Esophagus mucosa (tissue), 1 donor: ENCODE data around the gene FHIT. TPM values are rescaled to one million over a fixed set of nuclear protein-coding genes. Genes with fewer than 3 reads are reported as not detected.

Experiments
- ATAC-seq: fragments of 200-7000 bp; cut with Tn5 transposase; one replicate; pipeline ENCODE4 v1.9.1; 2020
- total RNA-seq: library from RNA; stranded (reverse); gene quantifications from one replicate; pipeline ENCODE4 v1.2.4, GENCODE V29; 2023
- donor health status: DM: yes; HTN: yes; CAD: no.

Gene FHIT
- total RNA-seq, 1 donor from 2014 or later: 10.5 TPM

DNA sequence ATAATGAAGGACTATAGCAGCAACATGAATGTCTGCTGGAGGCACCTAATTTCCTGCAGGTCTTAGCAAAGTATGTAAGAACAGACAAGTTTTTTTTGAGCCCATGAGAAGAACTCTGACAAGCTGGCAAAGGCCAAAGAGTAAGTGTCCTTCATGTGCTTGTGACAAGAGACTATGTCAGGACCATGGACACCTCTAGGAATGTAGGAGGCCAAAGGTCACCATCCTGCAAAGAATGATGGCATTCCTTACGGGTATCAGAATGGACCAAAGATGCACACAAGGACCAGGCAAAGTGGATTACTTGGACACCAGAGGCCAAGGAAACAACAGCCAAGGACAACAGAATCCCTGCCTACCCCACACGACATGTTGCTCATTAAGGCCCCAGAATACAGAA is 1343.0 kb downstream of the FHIT start:
- no peak for ATAC-seq

DNA sequence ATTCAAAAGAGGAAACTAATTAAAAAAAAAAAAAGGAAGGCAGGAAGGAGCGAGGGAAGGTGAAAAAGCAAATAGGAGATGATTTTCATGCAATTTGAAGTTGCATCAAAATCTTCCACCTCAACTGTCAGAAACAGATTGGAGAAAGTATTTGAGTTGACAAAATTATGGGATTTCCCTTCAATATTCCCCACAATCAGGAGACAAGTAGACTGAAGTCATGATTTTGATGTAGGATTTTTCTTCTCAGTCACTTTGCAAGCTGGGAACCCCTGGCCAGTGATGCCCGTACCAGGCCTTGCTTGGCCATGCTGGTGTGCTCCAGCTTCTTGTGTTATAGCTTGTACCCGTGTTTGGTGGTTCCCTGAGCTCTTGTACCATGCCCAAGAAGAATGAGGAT is 1347.0 kb downstream of the FHIT start:
- no peak for ATAC-seq

- ATAC-seq: no peak
These were observed 1352.2 kb downstream of the FHIT start for GRCh38 chr3:59899061-59899460.

- ATAC-seq: no peak
These were observed 1355.3 kb downstream of the FHIT start for GRCh38 chr3:59895972-59896371.

DNA sequence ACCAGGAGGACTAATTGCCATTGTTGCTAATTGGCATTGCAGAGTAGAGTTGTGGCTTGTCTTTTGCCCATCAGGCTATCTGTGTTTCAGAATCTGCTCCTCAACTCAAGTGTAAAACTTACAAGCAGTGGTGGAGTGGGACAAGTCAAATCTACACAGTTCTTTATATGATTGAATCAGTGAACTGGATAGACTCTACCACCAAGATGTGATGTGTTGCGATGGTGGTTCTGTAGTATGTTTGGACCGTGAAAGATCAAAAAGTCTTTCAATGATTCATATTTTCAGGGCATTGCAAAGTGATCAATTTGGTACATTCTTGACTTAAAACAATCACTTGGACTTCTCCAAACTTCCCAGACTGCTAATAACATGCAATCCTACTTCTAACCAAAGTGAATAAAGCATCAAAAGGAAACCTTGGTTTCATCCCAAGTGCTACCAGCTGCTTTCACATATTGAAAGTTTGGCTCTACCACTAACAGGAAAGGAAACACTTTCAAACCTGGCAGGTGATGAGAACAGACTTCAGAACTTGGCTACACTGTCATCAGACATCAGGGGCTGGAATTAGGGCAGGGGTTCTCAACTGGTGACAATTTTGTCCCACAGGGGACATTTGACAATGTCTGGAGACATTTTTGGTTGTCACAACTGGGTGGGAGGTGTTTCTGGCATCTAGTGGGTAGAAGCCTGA is 1356.7 kb downstream of the FHIT start:
- no peak for ATAC-seq

DNA sequence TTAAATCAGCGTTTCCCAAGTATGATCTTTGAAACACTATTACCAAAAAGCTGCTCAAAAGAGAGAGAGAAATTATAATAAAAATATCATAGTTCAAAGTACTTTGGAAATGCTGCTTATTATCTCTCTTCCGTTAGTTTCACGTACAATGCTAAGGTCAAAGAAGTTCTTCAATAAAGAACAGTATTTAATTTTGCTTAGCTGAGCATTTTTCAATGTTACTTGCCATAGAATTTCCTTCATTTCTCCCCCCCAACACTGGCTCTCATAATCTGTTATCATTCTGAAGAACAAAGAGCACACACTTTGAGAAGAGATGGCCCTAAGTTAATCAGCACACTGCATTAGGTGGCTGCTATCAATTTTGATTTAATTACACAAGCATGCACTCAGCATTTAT is 1360.6 kb downstream of the FHIT start:
- ATAC-seq: no peak

DNA sequence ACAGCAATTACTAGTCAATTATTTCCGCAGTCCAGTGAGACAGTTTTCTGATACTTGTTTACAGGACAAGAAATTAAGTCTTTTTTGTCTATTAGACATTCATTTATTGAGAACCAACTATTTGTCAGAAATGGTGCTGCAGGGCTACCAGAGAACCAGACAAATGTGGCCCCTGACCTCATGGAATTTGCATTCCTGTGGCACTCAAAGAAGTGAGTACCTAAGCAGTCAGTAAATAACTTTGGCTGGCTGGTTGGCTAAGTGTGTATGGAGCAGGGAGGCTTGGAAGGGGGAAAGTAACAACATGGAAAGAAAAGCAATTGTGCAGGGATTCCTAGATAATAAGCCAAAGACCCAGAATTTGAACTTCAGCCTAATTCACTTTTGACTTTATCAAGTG is 1364.5 kb downstream of the FHIT start:
- no peak for ATAC-seq

DNA sequence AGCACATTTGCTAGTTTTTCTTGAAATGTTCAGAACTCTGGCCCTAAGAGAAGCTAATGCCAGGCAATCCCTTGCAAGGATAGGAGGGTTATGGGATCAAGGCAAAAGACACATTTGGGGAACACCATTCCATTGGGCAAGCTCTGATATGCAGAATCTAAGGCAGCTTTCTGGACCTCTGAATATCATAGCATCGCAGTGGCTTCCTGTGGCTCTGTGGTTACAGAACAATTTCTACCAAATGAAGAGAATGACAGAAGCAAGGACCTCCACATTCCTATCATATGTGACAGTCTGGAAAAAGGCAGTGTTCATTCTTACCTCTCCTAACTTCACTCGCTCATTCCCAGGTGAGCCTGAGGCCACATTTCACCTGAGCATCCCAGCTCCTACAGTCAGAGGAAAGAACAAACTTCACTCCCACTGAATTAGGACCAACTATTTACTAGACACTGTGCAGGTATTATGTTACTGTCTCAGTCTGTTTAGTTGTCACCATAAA is 1365.3 kb downstream of the FHIT start:
- ATAC-seq: no peak

DNA sequence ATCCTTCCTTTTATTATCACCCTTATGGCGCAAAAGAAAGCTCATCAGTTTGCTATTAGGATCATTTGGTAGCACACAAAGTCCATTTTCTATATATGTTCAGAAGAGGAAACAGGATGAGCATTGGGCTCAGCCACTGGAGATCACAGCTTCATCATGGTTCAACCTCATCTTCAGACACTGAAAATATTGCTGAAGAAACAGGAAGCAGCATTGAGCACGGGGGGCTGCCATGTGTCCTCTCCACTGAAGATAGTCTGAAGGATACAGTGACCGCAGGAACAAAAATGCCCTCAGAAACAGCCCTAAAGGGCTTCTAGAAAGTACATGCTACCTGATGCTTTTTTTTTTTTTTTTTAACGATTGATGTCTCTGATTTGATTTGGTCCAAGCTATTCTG is 1366.2 kb downstream of the FHIT start:
- no peak for ATAC-seq

GRCh38 chr3:59884409-59884808 is 1366.8 kb downstream of the FHIT start:
- no peak for ATAC-seq

DNA sequence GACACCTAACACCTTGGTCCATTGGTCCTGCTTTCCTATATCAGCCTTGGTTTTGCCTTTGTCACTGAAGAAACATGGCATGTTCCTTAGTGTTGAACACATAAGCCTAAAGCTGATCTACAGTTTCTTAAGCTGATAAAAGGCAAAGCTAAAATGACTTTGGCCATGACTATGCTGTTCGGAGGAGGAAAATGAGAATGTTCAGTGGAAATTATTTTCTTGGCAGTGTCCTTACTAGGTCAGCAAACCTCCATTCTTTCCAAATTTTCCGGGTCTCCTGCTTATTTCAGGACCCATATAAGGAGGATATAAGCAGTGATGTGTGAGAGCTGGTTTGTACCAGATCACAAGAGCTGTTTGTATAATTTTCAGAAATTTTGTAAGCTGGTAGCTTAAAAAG is 1368.5 kb downstream of the FHIT start:
- ATAC-seq: no peak

GRCh38 chr3:59880717-59881116 is 1370.5 kb downstream of the FHIT start:
- ATAC-seq: no peak

DNA sequence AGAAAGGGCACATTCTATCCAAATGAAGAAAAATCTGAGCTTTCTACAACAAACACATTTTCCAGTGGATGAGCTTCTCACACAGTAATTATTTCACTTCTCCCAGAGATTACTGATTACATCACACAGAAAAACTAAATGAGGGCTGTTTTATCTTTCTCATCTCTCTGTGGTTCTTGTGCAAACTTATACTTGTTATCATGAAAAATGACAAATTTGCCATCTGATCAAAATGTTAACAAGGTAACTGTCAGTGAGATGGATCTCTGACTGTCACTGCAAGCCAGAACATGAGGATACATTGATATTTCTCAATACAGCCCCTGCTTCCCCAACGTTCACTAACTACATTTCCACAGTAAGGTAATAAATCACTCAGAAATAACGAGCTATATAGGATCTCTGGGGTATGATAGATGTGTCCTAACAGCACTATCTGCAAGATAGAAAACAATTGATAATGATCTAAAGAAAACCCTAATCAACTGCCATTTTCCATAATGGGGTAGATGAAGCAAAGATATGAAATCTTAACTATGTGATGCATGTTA is 1372.1 kb downstream of the FHIT start:
- no peak for ATAC-seq

GRCh38 chr3:59878038-59878427 is 1373.2 kb downstream of the FHIT start:
- ATAC-seq: no peak

GRCh38 chr3:59877263-59878037 is 1373.8 kb downstream of the FHIT start:
- ATAC-seq: no peak

DNA sequence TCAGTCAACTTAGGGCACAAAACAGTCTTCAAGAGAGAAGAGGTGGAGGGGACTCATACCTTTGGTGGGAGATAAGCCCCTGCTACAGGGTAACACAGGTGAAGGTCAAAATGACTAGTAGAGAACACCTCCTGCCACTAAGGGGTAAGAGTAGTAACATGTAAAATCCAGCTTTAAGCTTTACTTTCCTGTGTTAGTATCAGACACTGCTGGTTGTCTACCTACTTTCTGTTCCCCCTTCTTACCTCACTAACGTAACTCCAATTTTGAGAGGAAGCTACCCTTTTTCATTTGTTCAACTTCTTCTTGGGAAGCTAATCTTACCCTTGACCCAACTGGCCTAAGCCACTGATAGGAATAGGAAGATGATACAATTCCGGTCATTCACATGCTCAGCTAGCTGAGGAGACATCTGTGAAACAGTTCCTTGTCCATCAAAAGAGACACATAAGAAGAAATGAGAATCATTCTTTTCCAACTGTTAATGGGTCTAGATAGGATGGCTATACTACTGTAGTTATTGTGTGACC is 1374.7 kb downstream of the FHIT start:
- ATAC-seq: no peak

GRCh38 chr3:59873576-59874230 is 1377.5 kb downstream of the FHIT start:
- no peak for ATAC-seq

- ATAC-seq: peak; percentile 35
These were observed 1379.1 kb downstream of the FHIT start for GRCh38 chr3:59872128-59872527.

GRCh38 chr3:59867185-59868002 is 1383.9 kb downstream of the FHIT start:
- ATAC-seq: no peak

DNA sequence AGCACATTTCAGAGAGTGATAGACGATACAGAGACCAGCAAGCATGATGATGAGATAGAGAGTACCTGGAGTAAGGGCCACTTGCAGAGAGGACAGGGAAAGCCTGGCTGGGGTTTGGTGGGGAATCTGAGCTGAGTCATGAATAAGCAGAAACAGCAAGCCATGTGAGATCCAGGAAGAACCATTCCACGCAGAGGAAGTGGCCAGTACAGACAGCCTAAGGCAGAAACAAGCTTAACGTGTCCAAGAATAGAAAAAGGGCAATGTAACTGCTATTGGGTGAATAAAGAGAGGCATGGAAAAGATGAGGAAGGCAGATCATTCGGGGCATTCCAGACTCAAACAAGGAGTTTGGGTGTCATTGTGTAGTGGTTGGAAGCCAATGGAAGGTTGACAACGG is 1385.2 kb downstream of the FHIT start:
- ATAC-seq: no peak

DNA sequence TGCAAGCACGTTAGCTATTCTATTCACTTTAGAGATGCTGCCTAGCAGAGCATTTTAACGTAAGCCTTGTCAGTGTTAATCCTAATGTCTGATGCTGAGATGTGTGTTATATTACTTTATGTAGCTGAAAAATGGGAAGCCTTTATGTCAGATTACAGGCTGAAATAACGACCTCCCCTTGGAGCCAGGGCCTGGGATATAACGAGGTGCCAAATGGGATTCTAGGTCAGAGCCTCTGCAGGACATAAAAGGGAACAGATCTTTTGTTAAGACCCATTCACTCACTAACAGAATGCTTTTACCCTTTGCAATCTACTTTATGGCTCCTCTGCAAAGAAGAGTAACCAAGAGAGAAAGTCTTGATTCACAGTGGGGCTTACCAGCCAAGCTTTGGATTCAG is 1385.9 kb downstream of the FHIT start:
- no peak for ATAC-seq

DNA sequence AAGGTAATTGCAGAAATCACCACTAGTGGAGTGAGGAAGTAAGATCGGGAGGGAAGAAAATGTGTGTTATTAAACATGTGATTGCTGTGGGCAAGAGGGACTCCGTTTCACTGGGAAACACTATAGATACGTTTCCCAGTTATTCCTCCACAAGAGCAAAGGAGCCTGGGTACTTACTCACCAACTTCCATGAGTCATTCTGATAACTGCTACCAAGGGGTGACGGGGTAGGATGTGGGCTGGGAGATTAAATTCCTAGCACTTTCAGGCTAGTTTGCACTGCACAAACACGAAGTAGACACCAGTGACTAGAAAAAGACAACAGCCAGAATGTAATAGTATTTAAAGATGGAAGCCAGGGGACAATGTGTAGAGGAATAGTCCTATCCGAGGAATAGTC is 1388.6 kb downstream of the FHIT start:
- ATAC-seq: no peak
